Natural killer cell (primary cell): ENCODE data around the gene FRS3. TPM values are rescaled to one million over a fixed set of nuclear protein-coding genes. Genes with fewer than 3 reads are reported as not detected.

ENCODE experiments used
- ATAC-seq, 3 donors: fragments of 150-1000 bp in 2 of 3; fragments of 200-7000 bp in 1 of 3; cut with Tn5 transposase; 1 replicate in 1 of 3; 2 replicates in 2 of 3; pipeline ENCODE4 v1.10.0; 2021; ENCODE audit warnings: mild to moderate bottlenecking in 2 of 3, moderate library complexity in 2 of 3
- DNase-seq, 2 donors: peaks; one replicate each; pipeline versions ENCODE4 v3.0.0 to v3.0.0-alpha.2; 2013 to 2021; ENCODE audit warnings: mixed read lengths in 1 of 2
- H3K27ac ChIP-seq: one replicate; pipeline ENCODE4 v1.5.1; 2013; ENCODE audit warnings: mild to moderate bottlenecking, low read length
- H3K27me3 ChIP-seq: one replicate; pipeline ENCODE4 v1.6.1; 2013; ENCODE audit warnings: low read length; ENCODE audit not compliant: control insufficient read depth, insufficient read depth
- H3K36me3 ChIP-seq: one replicate; pipeline ENCODE4 v1.6.1; 2013; ENCODE audit warnings: low read length; ENCODE audit not compliant: control insufficient read depth, insufficient read depth
- H3K4me1 ChIP-seq: one replicate; pipeline ENCODE4 v1.6.1; 2013; ENCODE audit warnings: low read length; ENCODE audit not compliant: control insufficient read depth, insufficient read depth
- H3K4me3 ChIP-seq: one replicate; pipeline ENCODE4 v1.5.1; 2013; ENCODE audit warnings: low read length
- H3K9me3 ChIP-seq: one replicate; pipeline ENCODE4 v1.6.1; 2013; ENCODE audit warnings: low read length; ENCODE audit not compliant: control insufficient read depth, insufficient read depth
- H3K27ac Mint-ChIP-seq, 2 donors: one replicate each; pipeline ENCODE4 v1.8.0; 2022; ENCODE audit warnings: mild to moderate bottlenecking in 2 of 2, mixed read lengths in 2 of 2, moderate library complexity in 1 of 2
- H3K27me3 Mint-ChIP-seq, 2 donors: one replicate each; pipeline ENCODE4 v1.8.0; 2022; ENCODE audit warnings: low read depth in 2 of 2, mixed read lengths in 2 of 2
- H3K36me3 Mint-ChIP-seq: one replicate; pipeline ENCODE4 v1.8.0; 2022; ENCODE audit warnings: mixed read lengths
- H3K4me1 Mint-ChIP-seq, 2 donors: one replicate each; pipeline ENCODE4 v1.8.0; 2022; ENCODE audit warnings: mixed read lengths in 2 of 2
- H3K4me3 Mint-ChIP-seq: one replicate; pipeline ENCODE4 v1.8.0; 2022; ENCODE audit warnings: mild to moderate bottlenecking, moderate library complexity, mixed read lengths
- H3K9me3 Mint-ChIP-seq, 2 donors: one replicate each; pipeline ENCODE4 v1.8.0; 2022; ENCODE audit warnings: mixed read lengths in 2 of 2
- CTCF ChIP-seq: fragments of 200-600 bp; IDR thresholded peaks from one replicate; pipeline ENCODE4 v1.8.0; 2022; ENCODE audit warnings: antibody characterized with exemption
- WGBS: methylation state at CpG from one replicate; pipeline ENCODE4 v1.1.7; 2013; ENCODE audit warnings: missing lambda C conversion rate; ENCODE audit not compliant: insufficient coverage; 5-methylcytosine and 5-hydroxymethylcytosine counted together
- intact Hi-C: fragments of 100-400 bp; cut with micrococcal nuclease; formaldehyde crosslinking; loops from one replicate; pipeline ENCODE4 v1.14.2; 2022
- total RNA-seq, 4 donors: library from RNA; stranded (reverse); fragments of 120-200 nt in 1 of 4; gene quantifications; one replicate each; pipeline versions ENCODE4 v1.2.3 to v1.2.4, GENCODE V29; 2013 to 2022

Gene FRS3
- total RNA-seq, 3 donors from 2014 or later (not counting 1 experiment from before 2014, with no cell fraction given), result 4.5 to 5.7 (median 5.4) TPM

- TF ChIP-seq CTCF, result no peak
- Mint-ChIP-seq H3K9me3 (no peaks in the 10 kb centered on the region), H3K27me3 (no peaks in the 10 kb centered on the region), H3K4me1 (peaks cover 73 to 91% of the 10 kb centered on the region in 2 donors), H3K36me3 (no peaks in the 10 kb centered on the region), H3K4me3 (peak overlapping the region; percentile 92), H3K27ac (peak overlapping the region; percentile 88 to 95)
- no peaks in the 10 kb centered on the region for H3K27me3 ChIP-seq
- H3K36me3 ChIP-seq, result peaks cover 2% of the 10 kb centered on the region
- peak overlapping the region; percentile 95 for H3K27ac ChIP-seq
- ATAC-seq (peak; percentile 30 to 58 (median 31)), DNase-seq (no peak)
- 20% methylated on average over 5 of the region's 7 CpGs for WGBS
- intact Hi-C loops, result no loop called here
- H3K4me1 ChIP-seq, result peaks cover 100% of the 10 kb centered on the region
- peak overlapping the region; percentile 43 for H3K4me3 ChIP-seq
- H3K9me3 ChIP-seq, result no peaks in the 10 kb centered on the region
These were observed 52.8 kb downstream of the FRS3 start for GRCh38 chr6:41726876-41727275.

- no peak for TF ChIP-seq CTCF
- peak overlapping the region; percentile 92 for H3K4me3 Mint-ChIP-seq
- Histone ChIP-seq H3K27me3 (no peaks in the 10 kb centered on the region), H3K4me1 (peaks cover 92% of the 10 kb centered on the region), H3K27ac (peak overlapping the region; percentile 95), H3K4me3 (no peak overlapping the region), H3K9me3 (no peaks in the 10 kb centered on the region), H3K36me3 (no peaks in the 10 kb centered on the region)
- H3K9me3 Mint-ChIP-seq, result no peaks in the 10 kb centered on the region
- H3K4me1 Mint-ChIP-seq, result peaks cover 61 to 88% of the 10 kb centered on the region in 2 donors
- H3K36me3 Mint-ChIP-seq, result no peaks in the 10 kb centered on the region
- H3K27me3 Mint-ChIP-seq, result no peaks in the 10 kb centered on the region
- DNase-seq (no peak), ATAC-seq (no peak)
- H3K27ac Mint-ChIP-seq, result peak overlapping the region; percentile 88 to 95
- intact Hi-C loops, result no loop called here
- 75% methylated on average over 13 of the region's 13 CpGs for WGBS
These were observed 54.9 kb downstream of the FRS3 start for GRCh38 chr6:41724586-41725501.

GRCh38 chr6:41724228-41724580, 55.5 kb downstream of the FRS3 start:
- TF ChIP-seq CTCF, result no peak
- Histone ChIP-seq H3K9me3 (no peaks in the 10 kb centered on the region), H3K27me3 (no peaks in the 10 kb centered on the region), H3K27ac (peak overlapping the region; percentile 95), H3K4me1 (peaks cover 89% of the 10 kb centered on the region), H3K36me3 (peaks cover 4% of the 10 kb centered on the region), H3K4me3 (no peak overlapping the region)
- whole genome bisulfite sequencing, result 52% methylated on average over 7 of the region's 7 CpGs
- no peaks in the 10 kb centered on the region for H3K27me3 Mint-ChIP-seq
- H3K4me3 Mint-ChIP-seq, result peak overlapping the region; percentile 86
- H3K4me1 Mint-ChIP-seq, result peaks cover 55 to 88% of the 10 kb centered on the region in 2 donors
- no peaks in the 10 kb centered on the region for H3K9me3 Mint-ChIP-seq
- intact Hi-C loops, result no loop called here
- DNase-seq, result no peak
- ATAC-seq, result no peak
- H3K36me3 Mint-ChIP-seq, result no peaks in the 10 kb centered on the region
- H3K27ac Mint-ChIP-seq, result peak overlapping the region; percentile 88 to 95
